CD4-positive, alpha-beta T cell (primary cell): ENCODE results near the gene ADARB2. TPM values are rescaled to one million over a fixed set of nuclear protein-coding genes. Genes with fewer than 3 reads are reported as not detected.

Experiments used
- ATAC-seq: fragments of 200-7000 bp; cut with Tn5 transposase; one replicate; pipeline ENCODE4 v1.10.0; 2022; ENCODE audit warnings: mild to moderate bottlenecking; ENCODE audit not compliant: poor library complexity
- CTCF ChIA-PET: fragments of 350-600 bp; sonication (Branson Sonifier 250); formaldehyde crosslinking; loops from one replicate; lab custom pipeline; 2021; ENCODE audit warnings: antibody characterized with exemption, inconsistent platforms; lab: Charles Lee
- POLR2A ChIA-PET: fragments of 350-600 bp; sonication (Branson Sonifier 250); formaldehyde crosslinking; loops from one replicate; lab custom pipeline; 2021; ENCODE audit warnings: antibody characterized with exemption, inconsistent platforms; lab: Charles Lee
- DNase-seq, 14 experiments: peaks; one replicate each; pipeline ENCODE4 v3.0.0-alpha.2; 2013 to 2020; ENCODE audit warnings: mixed read lengths in 2 of 14
- H3K27ac ChIP-seq, 2 donors: one replicate each; pipeline versions ENCODE4 v1.5.1 to v1.7.0; 2013; ENCODE audit warnings: low read length in 2 of 2, low read depth in 1 of 2, mild to moderate bottlenecking in 1 of 2
- H3K27me3 ChIP-seq, 2 experiments: 1 replicate in 1 of 2; 2 replicates in 1 of 2; pipeline versions ENCODE4 v1.6.1 to v1.7.0; 2013; ENCODE audit warnings: low read length in 2 of 2, control low read depth in 1 of 2, mild to moderate bottlenecking in 1 of 2, moderate library complexity in 1 of 2; ENCODE audit not compliant: insufficient read depth in 2 of 2, control insufficient read depth in 1 of 2
- H3K36me3 ChIP-seq: one replicate; pipeline ENCODE4 v1.6.1; 2013; ENCODE audit warnings: low read length, control low read depth; ENCODE audit not compliant: insufficient read depth
- H3K4me1 ChIP-seq: one replicate; pipeline ENCODE4 v1.6.1; 2013; ENCODE audit warnings: low read length, control low read depth; ENCODE audit not compliant: insufficient read depth
- H3K4me3 ChIP-seq: one replicate; pipeline ENCODE4 v1.5.1; 2013; ENCODE audit warnings: mild to moderate bottlenecking, low read length, moderate library complexity
- H3K9me3 ChIP-seq, 2 experiments: 1 replicate in 1 of 2; 2 replicates in 1 of 2; pipeline versions ENCODE4 v1.6.1 to v1.7.0; 2013; ENCODE audit warnings: low read length in 2 of 2, mild to moderate bottlenecking in 2 of 2, control low read depth in 1 of 2, moderate library complexity in 1 of 2; ENCODE audit not compliant: control insufficient read depth in 1 of 2, insufficient read depth in 1 of 2
- H3K27ac Mint-ChIP-seq: one replicate; pipeline ENCODE4 v1.8.0; 2020; ENCODE audit warnings: mixed read lengths
- H3K27me3 Mint-ChIP-seq: one replicate; pipeline ENCODE4 v1.8.0; 2021; ENCODE audit warnings: mixed read lengths
- H3K36me3 Mint-ChIP-seq: one replicate; pipeline ENCODE4 v1.8.0; 2021; ENCODE audit warnings: low read depth, mixed read lengths
- H3K4me1 Mint-ChIP-seq: one replicate; pipeline ENCODE4 v1.8.0; 2021; ENCODE audit warnings: low read depth, mixed read lengths
- H3K4me3 Mint-ChIP-seq: one replicate; pipeline ENCODE4 v1.8.0; 2020; ENCODE audit warnings: mild to moderate bottlenecking, mixed read lengths
- H3K9me3 Mint-ChIP-seq: one replicate; pipeline ENCODE4 v1.8.0; 2020; ENCODE audit warnings: mixed read lengths
- intact Hi-C, 2 experiments: fragments of 100-400 bp; cut with DNase I in 1 of 2; cut with micrococcal nuclease in 1 of 2; formaldehyde crosslinking; loops; one replicate each; pipeline versions ENCODE4 v1.15.1 to v1.9.0; 2023 to 2025; cut with DNase I, micrococcal nuclease
- total RNA-seq, 174 experiments: library from RNA in 2 of 174; stranded (reverse) in 2 of 174; gene quantifications; one replicate each; pipeline ENCODE4 v1.2.3 and lab custom pipeline; 2021 to 2026
- TF ChIP-seq, protein P1 (sequence below): fragments of 200-600 bp; IDR thresholded peaks from one replicate; pipeline ENCODE4 v1.8.0; 2022; ENCODE audit warnings: antibody characterized with exemption, mild to moderate bottlenecking

ADARB2 gene
- total RNA-seq, 2 experiments from 2014 or later, result 0.14 TPM; not detected in 1

DNA sequence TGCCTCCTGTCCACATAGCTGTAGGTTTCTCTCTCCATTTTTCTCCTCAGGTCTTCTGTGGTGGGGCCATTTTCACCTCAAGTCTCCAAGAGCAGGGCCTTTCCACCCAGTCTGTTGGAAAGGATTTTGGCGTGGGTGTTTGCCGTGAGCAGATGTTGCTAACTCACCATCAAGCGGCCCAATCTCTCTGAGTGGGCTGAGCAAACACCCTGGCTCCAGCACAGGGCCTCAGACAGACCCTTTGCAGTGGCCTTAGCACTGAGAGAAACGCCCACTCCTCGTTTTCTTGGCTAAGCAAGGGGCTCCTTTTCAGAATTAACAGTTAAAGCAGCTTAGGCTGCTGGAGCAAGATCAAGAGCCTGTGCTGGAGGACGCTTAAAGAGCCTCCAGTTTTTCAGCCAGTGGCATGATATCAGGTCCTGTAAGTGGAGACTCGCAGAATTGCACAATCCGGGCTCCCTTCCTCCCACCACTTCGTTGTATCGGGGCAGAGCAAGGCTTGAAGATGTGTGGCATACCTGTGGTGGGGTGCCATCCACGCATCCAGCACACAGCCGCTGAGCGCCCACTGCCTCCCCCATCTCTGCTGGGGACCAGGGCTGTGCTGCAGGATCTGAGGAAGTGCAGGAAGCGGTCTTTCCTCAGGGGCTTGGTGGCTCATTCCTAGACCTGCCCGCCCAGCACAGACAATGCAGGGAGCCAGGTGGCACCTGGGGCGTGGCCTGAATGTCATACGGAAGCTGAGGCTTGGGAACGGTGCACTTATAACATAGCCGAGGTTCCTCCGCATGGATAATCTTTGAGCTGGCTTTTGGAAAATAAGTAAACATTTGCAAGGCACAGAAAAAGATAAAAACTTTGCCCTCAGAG lies 142.7 kb downstream of the ADARB2 start:
- DNase-seq (no peak), ATAC-seq (no peak)
- H3K4me3 Mint-ChIP-seq, result no peak overlapping the region
- Histone ChIP-seq H3K36me3 (no peaks in the 10 kb centered on the region), H3K9me3 (peaks cover 0 to 9% of the 10 kb centered on the region in 2 experiments), H3K4me3 (no peak overlapping the region), H3K27ac (no peak overlapping the region), H3K4me1 (no peaks in the 10 kb centered on the region), H3K27me3 (no peaks in the 10 kb centered on the region)
- POLR2A ChIA-PET, result no interaction called here
- intact Hi-C loops, result no loop called here
- H3K9me3 Mint-ChIP-seq, result no peaks in the 10 kb centered on the region
- no peaks in the 10 kb centered on the region for H3K36me3 Mint-ChIP-seq
- H3K27ac Mint-ChIP-seq, result no peak overlapping the region
- no peaks in the 10 kb centered on the region for H3K4me1 Mint-ChIP-seq
- TF ChIP-seq, protein P1, sequence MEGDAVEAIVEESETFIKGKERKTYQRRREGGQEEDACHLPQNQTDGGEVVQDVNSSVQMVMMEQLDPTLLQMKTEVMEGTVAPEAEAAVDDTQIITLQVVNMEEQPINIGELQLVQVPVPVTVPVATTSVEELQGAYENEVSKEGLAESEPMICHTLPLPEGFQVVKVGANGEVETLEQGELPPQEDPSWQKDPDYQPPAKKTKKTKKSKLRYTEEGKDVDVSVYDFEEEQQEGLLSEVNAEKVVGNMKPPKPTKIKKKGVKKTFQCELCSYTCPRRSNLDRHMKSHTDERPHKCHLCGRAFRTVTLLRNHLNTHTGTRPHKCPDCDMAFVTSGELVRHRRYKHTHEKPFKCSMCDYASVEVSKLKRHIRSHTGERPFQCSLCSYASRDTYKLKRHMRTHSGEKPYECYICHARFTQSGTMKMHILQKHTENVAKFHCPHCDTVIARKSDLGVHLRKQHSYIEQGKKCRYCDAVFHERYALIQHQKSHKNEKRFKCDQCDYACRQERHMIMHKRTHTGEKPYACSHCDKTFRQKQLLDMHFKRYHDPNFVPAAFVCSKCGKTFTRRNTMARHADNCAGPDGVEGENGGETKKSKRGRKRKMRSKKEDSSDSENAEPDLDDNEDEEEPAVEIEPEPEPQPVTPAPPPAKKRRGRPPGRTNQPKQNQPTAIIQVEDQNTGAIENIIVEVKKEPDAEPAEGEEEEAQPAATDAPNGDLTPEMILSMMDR, result no peak
- CTCF ChIA-PET, result no interaction called here
- H3K27me3 Mint-ChIP-seq, result peaks cover 5% of the 10 kb centered on the region

DNA sequence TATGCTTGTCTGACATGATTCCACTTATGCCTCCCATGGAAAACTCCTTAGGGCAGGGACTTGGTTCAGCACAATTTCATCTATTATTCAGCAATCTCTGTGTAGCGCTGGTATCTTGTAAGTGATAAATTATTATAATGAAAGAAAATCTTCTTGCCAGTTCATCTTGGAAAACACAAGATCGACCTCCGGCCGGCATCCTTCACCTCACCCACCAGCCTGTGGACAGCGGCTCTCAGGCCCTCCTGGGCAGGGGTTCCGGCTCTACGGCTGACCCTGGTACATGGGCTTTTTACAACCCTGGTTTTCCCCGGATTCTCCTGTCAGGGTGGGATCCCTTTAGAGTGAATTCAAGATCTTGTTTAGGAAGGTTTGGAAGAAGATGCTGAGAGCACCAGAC lies 145.6 kb downstream of the ADARB2 start:
- TF ChIP-seq, protein P1, result no peak
- no peaks in the 10 kb centered on the region for H3K9me3 Mint-ChIP-seq
- intact Hi-C loops, result no loop called here
- H3K36me3 ChIP-seq, result no peaks in the 10 kb centered on the region
- no peaks in the 10 kb centered on the region for H3K27me3 ChIP-seq
- no peaks in the 10 kb centered on the region for H3K4me1 ChIP-seq
- H3K27me3 Mint-ChIP-seq, result peaks cover 5% of the 10 kb centered on the region
- no peak for ATAC-seq
- ChIA-PET POLR2A (no interaction called here), CTCF (no interaction called here)
- no peak overlapping the region for H3K27ac ChIP-seq
- no peak overlapping the region for H3K4me3 ChIP-seq
- H3K9me3 ChIP-seq, result peaks cover 0 to 19% of the 10 kb centered on the region in 2 experiments
- H3K4me1 Mint-ChIP-seq, result no peaks in the 10 kb centered on the region
- no peak for DNase-seq
- H3K36me3 Mint-ChIP-seq, result no peaks in the 10 kb centered on the region
- no peak overlapping the region for H3K4me3 Mint-ChIP-seq
- no peak overlapping the region for H3K27ac Mint-ChIP-seq

DNA sequence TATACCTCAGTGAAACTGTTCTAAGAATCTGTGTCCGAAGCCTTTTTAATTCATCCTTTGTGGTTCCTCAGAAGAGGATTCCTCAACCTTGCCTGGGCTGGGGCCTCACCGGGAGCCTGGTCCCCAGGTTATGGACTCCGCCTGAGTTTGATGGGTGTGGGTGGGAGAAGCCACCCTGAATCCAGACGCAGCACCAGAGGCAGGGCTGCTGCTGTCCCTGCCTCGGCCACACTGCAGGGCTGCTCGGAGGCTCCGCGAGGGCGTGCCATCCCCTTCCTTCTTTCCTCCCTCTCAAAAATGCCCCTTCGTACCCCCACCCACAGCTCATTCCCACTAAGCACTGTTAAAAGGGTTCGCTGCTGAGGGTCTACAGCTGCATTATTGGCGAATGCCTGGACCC lies 146.3 kb downstream of the ADARB2 start:
- Histone ChIP-seq H3K4me3 (no peak overlapping the region), H3K36me3 (no peaks in the 10 kb centered on the region), H3K4me1 (no peaks in the 10 kb centered on the region), H3K27me3 (no peaks in the 10 kb centered on the region), H3K9me3 (peaks cover 0 to 19% of the 10 kb centered on the region in 2 experiments), H3K27ac (no peak overlapping the region)
- ChIA-PET CTCF (no interaction called here), POLR2A (no interaction called here)
- H3K4me1 Mint-ChIP-seq, result no peaks in the 10 kb centered on the region
- no peaks in the 10 kb centered on the region for H3K27me3 Mint-ChIP-seq
- TF ChIP-seq, protein P1, result no peak
- H3K27ac Mint-ChIP-seq, result no peak overlapping the region
- ATAC-seq (no peak), DNase-seq (no peak)
- H3K4me3 Mint-ChIP-seq, result no peak overlapping the region
- no peaks in the 10 kb centered on the region for H3K9me3 Mint-ChIP-seq
- no peaks in the 10 kb centered on the region for H3K36me3 Mint-ChIP-seq
- intact Hi-C loops, result no loop called here
